Fibroblast of lung (primary cell): ENCODE measurements around the gene DHX38. TPM values are rescaled to one million over a fixed set of nuclear protein-coding genes. Genes with fewer than 3 reads are reported as not detected.

Experiments used
- DNase-seq, 2 donors: peaks; one replicate each; pipeline versions ENCODE4 v3.0.0 to v3.0.0-alpha.2; 2010; ENCODE audit warnings: low read depth in 2 of 2
- H2AFZ ChIP-seq: 2 replicates; pipeline ENCODE4 v1.5.1; 2012; ENCODE audit warnings: low read length, control low read depth, inconsistent platforms
- H3K27ac ChIP-seq: 2 replicates; pipeline ENCODE4 v1.5.1; 2011; ENCODE audit warnings: low read length, control low read depth; ENCODE audit not compliant: insufficient read depth
- H3K27me3 ChIP-seq: 2 replicates; pipeline ENCODE4 v1.5.1; 2011; ENCODE audit warnings: mild to moderate bottlenecking, low read length; ENCODE audit not compliant: control insufficient read depth, insufficient read depth
- H3K36me3 ChIP-seq: 2 replicates; pipeline ENCODE4 v1.5.1; 2011; ENCODE audit warnings: low read length; ENCODE audit not compliant: control insufficient read depth, insufficient read depth
- H3K4me1 ChIP-seq: 2 replicates; pipeline ENCODE4 v1.5.1; 2011; ENCODE audit warnings: low read length; ENCODE audit not compliant: control insufficient read depth, insufficient read depth; ENCODE audit errors: extremely low read depth
- H3K4me2 ChIP-seq: 2 replicates; pipeline ENCODE4 v1.5.1; 2011; ENCODE audit warnings: low read length, control low read depth; ENCODE audit not compliant: insufficient read depth; ENCODE audit errors: extremely low read depth
- H3K4me3 ChIP-seq, 4 experiments: fragments of 200-600 bp in 1 of 4; sonication (generic) in 1 of 4; replicated peaks in 1 of 4; 2 replicates each; pipeline ENCODE4 v1.5.1; 2011 to 2016; ENCODE audit warnings: low read length in 4 of 4, low read depth in 3 of 4, mild to moderate bottlenecking in 3 of 4, control low read depth in 2 of 4, inconsistent platforms in 1 of 4, mixed read lengths in 1 of 4; ENCODE audit not compliant: insufficient read depth in 1 of 4; ENCODE audit errors: control extremely low read depth in 1 of 4
- H3K79me2 ChIP-seq: 2 replicates; pipeline ENCODE4 v1.5.1; 2012; ENCODE audit warnings: mild to moderate bottlenecking, low read length, inconsistent platforms; ENCODE audit not compliant: control insufficient read depth, insufficient read depth
- H3K9ac ChIP-seq: 2 replicates; pipeline ENCODE4 v1.5.1; 2011; ENCODE audit warnings: mild to moderate bottlenecking, low read length, control low read depth; ENCODE audit not compliant: insufficient read depth
- H3K9me3 ChIP-seq: 2 replicates; pipeline ENCODE4 v1.5.1; 2012; ENCODE audit warnings: low read depth, low read length; ENCODE audit not compliant: control insufficient read depth, insufficient read depth
- H4K20me1 ChIP-seq: 2 replicates; pipeline ENCODE4 v1.5.1; 2011; ENCODE audit warnings: low read length; ENCODE audit not compliant: control insufficient read depth, insufficient read depth; ENCODE audit errors: extremely low read depth
- EZH2 ChIP-seq: IDR thresholded peaks from 2 replicates; pipeline ENCODE4 v1.5.1; 2012; ENCODE audit warnings: low read length, control low read depth, mild to moderate bottlenecking; ENCODE audit errors: missing control alignments
- polyA plus RNA-seq, 2 donors: library from polyadenylated mRNA; depleted of rRNA in 1 of 2; stranded (reverse) in 1 of 2; unstranded in 1 of 2; fragments of >200 nt; gene quantifications; 2 replicates each; pipeline ENCODE4 v1.2.1, GENCODE V29; 2011 to 2012; ENCODE audit warnings: missing spikeins in 1 of 2
- total RNA-seq: library from RNA; depleted of rRNA; stranded (reverse); fragments of >200 nt; gene quantifications from 2 replicates; pipeline ENCODE4 v1.2.1, GENCODE V29; 2014
- TF ChIP-seq, protein P1 (sequence below), 2 donors: IDR thresholded peaks in 1 of 2; conservative IDR thresholded peaks in 1 of 2; 1 replicate in 1 of 2; 2 replicates in 1 of 2; pipeline ENCODE4 v1.5.1; 2011 to 2012; ENCODE audit warnings: low read length in 2 of 2, control low read depth in 1 of 2, inconsistent platforms in 1 of 2, low read depth in 1 of 2, mild to moderate bottlenecking in 1 of 2

DHX38 gene
- total and polyA plus RNA-seq, 2 donors (not counting 1 experiment from before 2014, with no cell fraction given) = 31.4 to 80.3 TPM

- Histone ChIP-seq H3K4me2 (no peak overlapping the region), H3K9ac (no peak overlapping the region), H4K20me1 (no peaks in the 10 kb centered on the region), H3K4me1 (peaks cover 2% of the 10 kb centered on the region), H2AFZ (no peak overlapping the region), H3K36me3 (peaks cover 45% of the 10 kb centered on the region), H3K27me3 (no peaks in the 10 kb centered on the region), H3K4me3 (no peak overlapping the region), H3K79me2 (peaks cover 23% of the 10 kb centered on the region), H3K27ac (no peak overlapping the region), H3K9me3 (no peaks in the 10 kb centered on the region)
- TF ChIP-seq, protein P1, sequence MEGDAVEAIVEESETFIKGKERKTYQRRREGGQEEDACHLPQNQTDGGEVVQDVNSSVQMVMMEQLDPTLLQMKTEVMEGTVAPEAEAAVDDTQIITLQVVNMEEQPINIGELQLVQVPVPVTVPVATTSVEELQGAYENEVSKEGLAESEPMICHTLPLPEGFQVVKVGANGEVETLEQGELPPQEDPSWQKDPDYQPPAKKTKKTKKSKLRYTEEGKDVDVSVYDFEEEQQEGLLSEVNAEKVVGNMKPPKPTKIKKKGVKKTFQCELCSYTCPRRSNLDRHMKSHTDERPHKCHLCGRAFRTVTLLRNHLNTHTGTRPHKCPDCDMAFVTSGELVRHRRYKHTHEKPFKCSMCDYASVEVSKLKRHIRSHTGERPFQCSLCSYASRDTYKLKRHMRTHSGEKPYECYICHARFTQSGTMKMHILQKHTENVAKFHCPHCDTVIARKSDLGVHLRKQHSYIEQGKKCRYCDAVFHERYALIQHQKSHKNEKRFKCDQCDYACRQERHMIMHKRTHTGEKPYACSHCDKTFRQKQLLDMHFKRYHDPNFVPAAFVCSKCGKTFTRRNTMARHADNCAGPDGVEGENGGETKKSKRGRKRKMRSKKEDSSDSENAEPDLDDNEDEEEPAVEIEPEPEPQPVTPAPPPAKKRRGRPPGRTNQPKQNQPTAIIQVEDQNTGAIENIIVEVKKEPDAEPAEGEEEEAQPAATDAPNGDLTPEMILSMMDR (conservative IDR thresholded peaks at IDR 0.05 in 1 of 2, IDR thresholded peaks at IDR 0.05 in 1 of 2; ENCODE audit: low read depth in 1 of 2, low read length in 2 of 2) = peak; percentile 38 to 51
- no peak for TF ChIP-seq EZH2
- peak; percentile 28 to 51 for DNase-seq
Measured at GRCh38 chr16:72099377-72099818, 5.8 kb downstream of the DHX38 start.

DNA sequence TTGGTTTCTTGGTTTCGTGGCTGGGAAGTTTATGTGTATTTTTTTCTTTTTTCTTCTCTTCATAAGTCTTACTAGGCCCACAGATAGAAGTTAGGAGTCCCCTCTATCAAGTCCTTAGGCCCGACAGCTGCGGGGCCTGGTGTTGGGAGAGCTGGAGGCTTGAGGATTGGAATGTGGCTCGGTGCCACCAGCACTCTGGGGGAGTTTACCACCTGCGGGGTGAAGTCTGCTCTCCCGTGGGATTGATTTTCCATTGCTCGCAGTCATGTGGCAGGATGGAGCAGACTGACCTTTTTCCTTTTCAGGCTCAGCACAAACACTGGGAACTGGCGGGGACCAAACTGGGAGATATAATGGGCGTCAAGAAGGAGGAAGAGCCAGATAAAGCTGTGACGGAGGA, 7.5 kb downstream of the DHX38 start:
- Histone ChIP-seq H3K4me3 (no peak overlapping the region), H4K20me1 (no peaks in the 10 kb centered on the region)

GRCh38 chr16:72104905-72105304, 11.3 kb downstream of the DHX38 start:
- Histone ChIP-seq H3K9me3 (no peaks in the 10 kb centered on the region), H3K4me3 (no peak overlapping the region), H3K79me2 (no peaks in the 10 kb centered on the region), H3K9ac (no peak overlapping the region), H3K27me3 (no peaks in the 10 kb centered on the region), H3K4me1 (no peaks in the 10 kb centered on the region), H2AFZ (no peak overlapping the region), H3K36me3 (peaks cover 42% of the 10 kb centered on the region), H3K4me2 (no peak overlapping the region), H3K27ac (no peak overlapping the region), H4K20me1 (no peaks in the 10 kb centered on the region)
- DNase-seq = no peak
- no peak for TF ChIP-seq EZH2
- TF ChIP-seq, protein P1 (conservative IDR thresholded peaks at IDR 0.05 in 1 of 2, IDR thresholded peaks at IDR 0.05 in 1 of 2; ENCODE audit: low read depth in 1 of 2, low read length in 2 of 2) = no peak

More for the DNA sequence above, 7.5 kb downstream of the DHX38 start:
- no peak overlapping the region for H2AFZ ChIP-seq
- H3K27me3 ChIP-seq = no peaks in the 10 kb centered on the region
- no peak overlapping the region for H3K9ac ChIP-seq
- TF ChIP-seq EZH2 = no peak
- TF ChIP-seq, protein P1 (conservative IDR thresholded peaks at IDR 0.05 in 1 of 2, IDR thresholded peaks at IDR 0.05 in 1 of 2; ENCODE audit: low read depth in 1 of 2, low read length in 2 of 2) = no peak
- H3K9me3 ChIP-seq = no peaks in the 10 kb centered on the region
- peaks cover 5% of the 10 kb centered on the region for H3K79me2 ChIP-seq
- DNase-seq = no peak
- no peak overlapping the region for H3K27ac ChIP-seq
- H3K36me3 ChIP-seq = peaks cover 52% of the 10 kb centered on the region
- H3K4me2 ChIP-seq = no peak overlapping the region
- no peaks in the 10 kb centered on the region for H3K4me1 ChIP-seq
